K562 treated with DMSO at 1 percent for 48 hours (cell line): ENCODE measurements around the gene TRIM3. TPM values are rescaled to one million over a fixed set of nuclear protein-coding genes. Genes with fewer than 3 reads are reported as not detected.

ENCODE experiments used
- total RNA-seq: library from RNA; unstranded; fragments of 300-600 nt; gene quantifications from 2 replicates; pipeline ENCODE4 v1.2.3, GENCODE V29; 2022; ENCODE audit warnings: low replicate concordance; ENCODE audit errors: extremely low read depth

The TRIM3 gene
- not detected in 2 replicates for total RNA-seq

DNA sequence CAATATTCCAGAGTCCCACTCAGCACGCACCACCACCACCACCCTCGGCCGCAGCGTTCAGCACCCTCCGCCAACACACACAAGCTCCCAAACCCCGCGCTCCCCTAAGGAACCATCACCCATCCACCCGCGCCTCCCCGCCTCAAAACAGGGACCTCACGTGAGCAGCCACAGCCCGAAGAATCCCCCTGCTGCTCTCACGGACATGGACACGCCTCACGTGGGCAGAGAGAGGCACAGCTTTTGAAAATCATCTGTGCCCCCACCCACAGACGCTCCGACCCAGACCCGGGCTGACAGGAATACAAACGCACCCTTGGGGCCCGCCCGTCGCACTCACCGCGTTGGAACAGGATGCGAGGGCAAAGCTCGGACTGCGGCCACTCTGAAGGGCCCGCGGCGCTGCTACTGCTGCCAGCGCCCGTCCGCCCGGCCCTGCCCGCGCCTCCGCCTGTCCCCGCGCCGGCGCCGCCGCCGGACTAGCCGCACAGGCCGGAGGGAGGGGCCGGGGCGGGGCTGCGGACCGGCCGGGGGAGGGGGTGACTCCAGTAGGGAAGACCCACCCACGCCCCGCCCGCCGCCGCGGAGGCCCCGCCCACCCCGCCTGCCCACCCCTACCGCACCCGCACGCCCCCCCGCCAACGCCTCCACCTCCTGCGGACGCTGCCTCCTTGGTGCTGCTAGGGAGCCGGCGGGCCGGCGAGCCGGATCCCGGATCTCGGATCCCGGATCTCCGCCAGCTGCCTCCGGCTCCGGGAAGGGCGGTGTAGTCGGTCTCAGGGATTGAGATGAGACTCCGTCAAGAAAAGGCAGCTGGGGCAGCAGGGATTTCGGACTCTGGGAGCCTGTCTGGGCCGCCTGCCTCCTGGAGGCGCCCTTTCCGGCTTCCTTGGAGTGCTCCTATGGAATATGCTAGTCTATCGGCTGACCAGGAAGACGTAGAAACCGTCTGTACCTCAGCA lies at the start of gene TRIM3:
Gene TRIM3, minus strand, starts transcription at position 491 of the 962 bp plus-strand sequence. CDS start 8,246 bp downstream, outside the sequence.

DNA sequence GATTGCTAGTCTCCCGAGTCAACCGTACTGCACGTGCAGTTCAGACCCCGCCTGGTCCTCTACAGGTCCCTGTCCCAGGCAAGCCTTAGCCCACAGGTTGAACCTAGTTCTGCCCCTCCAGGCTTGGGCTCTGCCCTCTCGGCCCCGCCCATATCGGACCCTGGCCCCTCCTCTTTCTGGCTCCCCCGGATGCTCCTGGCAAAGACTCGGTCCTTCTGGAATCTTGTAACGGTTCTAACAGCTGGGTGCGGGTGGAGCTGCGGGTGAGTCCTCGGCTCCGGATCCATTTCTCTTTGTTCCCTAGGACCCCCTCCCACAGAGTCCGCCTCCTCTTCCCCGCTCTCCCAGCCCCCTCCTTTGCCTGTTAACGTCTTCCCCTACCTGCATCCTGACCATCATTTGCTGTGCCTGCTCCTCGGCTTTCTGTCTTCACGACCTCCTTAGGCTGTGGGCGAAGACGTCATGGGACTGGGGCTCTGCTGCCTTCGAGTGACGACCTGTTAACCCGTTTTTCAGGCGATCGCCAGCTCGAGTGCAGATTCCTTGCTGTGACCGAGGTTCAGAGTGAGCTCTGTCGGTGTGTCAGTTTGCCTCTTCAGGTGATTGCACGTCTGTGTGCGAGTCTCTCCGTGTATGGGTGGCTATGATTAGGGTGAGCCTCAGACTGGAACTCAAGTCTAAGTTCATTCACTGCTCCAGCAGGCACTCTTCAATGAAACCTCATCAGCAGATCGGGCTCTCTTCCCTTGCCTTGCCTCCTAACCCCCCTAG lies 23.5 kb upstream of the TRIM3 start, which contains the start of gene DNHD1:
Gene DNHD1, plus strand, starts transcription at position 212 of the 771 bp plus-strand sequence. CDS start 936 bp downstream, outside the sequence.

DNA sequence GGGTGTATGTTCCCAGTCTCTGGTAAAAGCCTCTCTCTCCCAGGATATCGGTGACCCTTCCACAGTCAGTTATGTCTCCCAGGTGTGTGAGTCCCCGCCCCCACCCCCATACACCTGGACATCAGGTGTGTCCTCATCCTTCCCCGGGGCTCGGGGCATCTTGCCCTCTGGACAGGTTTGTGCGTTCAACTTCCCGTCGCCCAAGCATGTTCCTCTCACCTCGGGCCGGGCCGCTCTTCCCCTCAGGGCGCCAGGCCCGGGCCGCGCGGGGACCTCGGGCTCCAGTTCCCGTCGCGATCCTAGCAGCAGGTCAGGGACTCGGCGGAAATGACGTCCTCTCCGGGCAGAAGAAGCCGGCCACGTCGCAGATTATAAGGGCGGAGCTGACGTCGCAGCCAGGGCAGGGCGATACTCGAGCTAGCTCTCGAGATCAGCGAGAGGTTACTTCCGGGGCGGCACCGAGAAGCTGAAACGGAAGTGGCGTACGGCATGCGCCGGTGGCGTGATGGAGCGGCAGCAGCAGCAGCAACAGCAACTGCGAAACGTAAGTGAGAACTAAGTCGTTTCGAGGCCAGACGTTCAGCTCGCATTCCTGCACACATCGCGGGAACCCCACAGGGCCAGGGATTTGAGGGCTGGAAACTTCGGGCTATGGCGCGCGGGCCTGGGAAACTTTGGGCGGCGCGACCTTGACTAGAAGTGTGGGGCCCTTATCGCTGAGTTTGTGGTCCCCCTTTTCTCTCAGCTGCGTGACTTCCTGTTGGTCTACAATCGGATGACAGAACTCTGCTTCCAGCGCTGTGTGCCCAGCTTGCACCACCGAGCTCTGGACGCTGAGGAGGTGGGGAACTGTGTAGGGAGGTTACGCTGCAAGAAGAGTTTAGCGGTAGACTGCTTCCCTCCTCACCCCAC lies 7.5 kb upstream of the TRIM3 start, which contains the start of the genes ARFIP2 and TIMM10B:
Gene ARFIP2, minus strand, starts transcription at position 320 of the 912 bp plus-strand sequence. CDS start 910 bp downstream, outside the sequence.
Gene TIMM10B, plus strand, starts transcription at position 490 of the 912 bp plus-strand sequence. Its CDS starts 16 bp downstream, at position 506.

DNA sequence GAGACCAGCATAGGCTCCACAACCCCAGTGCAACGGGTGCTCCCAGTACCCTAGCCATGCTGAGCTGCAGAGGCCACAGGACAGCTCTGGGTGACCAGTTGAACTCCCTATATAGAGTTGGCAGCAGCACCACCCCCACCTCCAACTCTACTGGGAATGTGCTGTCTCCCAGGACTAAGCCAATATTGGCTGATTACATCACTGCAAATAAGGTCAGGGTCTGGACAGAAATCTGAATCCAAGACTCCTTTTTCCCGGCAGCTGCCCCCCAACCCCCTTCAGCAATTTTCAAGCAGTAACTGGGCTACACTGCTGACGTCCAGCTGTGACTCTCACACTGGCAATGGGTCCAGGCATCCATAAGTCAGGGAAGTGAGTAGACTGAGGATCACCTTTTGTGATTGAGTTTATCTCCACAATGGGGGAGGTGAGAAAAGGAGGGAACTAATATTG lies 32.8 kb downstream of the TRIM3 start, which contains the start of gene HPX:
Gene HPX, minus strand, starts transcription at position 82 of the 453 bp plus-strand sequence. Its CDS starts 24 bp downstream, at position 58.

DNA sequence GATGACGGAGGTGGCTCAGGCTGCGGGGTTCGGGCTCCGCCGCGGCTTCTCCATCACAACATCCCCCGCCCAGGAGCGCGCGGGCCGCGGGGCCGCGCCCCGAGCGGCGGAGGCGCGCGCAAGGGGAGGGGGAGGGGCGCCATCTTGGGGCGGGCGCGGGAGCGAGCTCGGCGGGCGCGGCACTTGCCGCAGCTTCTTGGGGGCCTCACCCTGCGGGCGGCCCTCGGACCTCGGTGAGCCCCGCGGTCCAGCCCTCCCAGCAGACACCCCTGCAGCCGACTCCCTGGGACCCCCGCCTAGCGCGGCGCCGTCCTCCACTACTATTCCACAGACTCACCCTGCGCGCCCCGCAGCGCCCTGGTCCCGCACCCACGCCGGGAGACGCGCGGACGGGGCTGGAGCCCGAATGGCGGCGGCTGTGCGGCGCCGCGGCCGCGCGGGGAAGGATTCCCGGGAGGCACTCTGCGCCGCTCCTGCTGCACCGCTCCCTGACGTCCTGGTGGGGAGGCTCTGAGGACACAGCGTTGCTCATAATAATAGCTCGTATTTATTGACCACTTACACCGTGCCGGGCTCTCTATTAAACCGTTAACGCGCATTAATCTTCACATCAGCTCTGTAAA lies 54.6 kb downstream of the TRIM3 start, which contains the start of gene APBB1:
Gene APBB1, minus strand, starts transcription at position 86 of the 623 bp plus-strand sequence. CDS start 7,747 bp downstream, outside the sequence.

Other genes starting within 250 kb of the TRIM3 start
- gene FHIP1B, start 239.3 kb downstream of the TRIM3 start, total RNA-seq, result not detected in 2 replicates
- not detected in 2 replicates for gene CNGA4, start 234.9 kb downstream of the TRIM3 start, total RNA-seq
- not detected in 2 replicates for gene CCKBR, start 214.1 kb downstream of the TRIM3 start, total RNA-seq
- not detected in 2 replicates for gene CAVIN3, start 153.4 kb downstream of the TRIM3 start, total RNA-seq
- gene SMPD1, start 83.5 kb downstream of the TRIM3 start, total RNA-seq, result not detected in 2 replicates
- not detected in 2 replicates for gene APBB1, start 54.8 kb downstream of the TRIM3 start, total RNA-seq
- not detected in 2 replicates for gene HPX, start 33.0 kb downstream of the TRIM3 start, total RNA-seq
- not detected in 2 replicates for gene ARFIP2, start 7.4 kb upstream of the TRIM3 start, total RNA-seq
- gene TIMM10B, start 7.6 kb upstream of the TRIM3 start, total RNA-seq, result not detected in 2 replicates
- not detected in 2 replicates for gene DNHD1, start 23.3 kb upstream of the TRIM3 start, total RNA-seq
- gene RRP8, start 129.7 kb upstream of the TRIM3 start, total RNA-seq, result not detected in 2 replicates
- 274 TPM in 1 of 2 replicates, not detected in the other for gene ILK, start 129.8 kb upstream of the TRIM3 start, total RNA-seq
- gene TAF10, start 138.3 kb upstream of the TRIM3 start, total RNA-seq, result not detected in 2 replicates
- gene TPP1, start 145.5 kb upstream of the TRIM3 start, total RNA-seq, result 148 TPM in 1 of 2 replicates, not detected in the other
- not detected in 2 replicates for gene DCHS1, start 181.9 kb upstream of the TRIM3 start, total RNA-seq
- gene MRPL17, start 209.4 kb upstream of the TRIM3 start, total RNA-seq, result not detected in 2 replicates